T-helper 22 cell (primary cell): ENCODE data around the gene ANKRD20A1.
"Not testable (repeated sequence)": the region's sequence is repeated elsewhere in the genome, so short reads cannot be mapped to it uniquely, and the experiment has no call there.

ENCODE experiments used
- DNase-seq: peaks from one replicate; pipeline ENCODE4 v3.0.0-alpha.2; 2020; ENCODE audit warnings: low read depth

ANKRD20A1 gene

DNA sequence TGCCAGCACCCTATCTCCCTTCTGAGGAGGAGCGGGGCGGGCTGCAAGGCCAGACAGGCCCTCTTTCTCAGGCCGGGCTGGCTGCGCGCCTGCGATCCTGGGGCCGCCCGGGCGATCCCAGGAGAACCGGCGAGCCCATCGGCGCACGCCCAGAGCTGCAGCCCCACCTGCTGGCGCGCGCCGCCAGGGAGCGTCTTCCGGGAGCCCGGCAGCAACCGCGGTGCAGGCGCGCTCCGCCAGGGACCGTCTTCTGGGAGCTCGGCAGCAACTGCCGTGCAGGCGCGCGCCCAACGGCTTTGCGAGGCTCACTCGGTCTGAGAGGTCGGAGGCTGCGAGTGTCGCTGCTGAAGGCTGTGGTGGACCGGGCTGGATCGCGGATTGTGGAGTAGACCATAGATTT lies at the start of gene ANKRD20A1:
TSS of gene ANKRD20A1 (plus strand) at position 61 of the 400 bp plus-strand sequence. CDS start 496 bp downstream, outside the sequence.
- DNase-seq = not testable (repeated sequence)

- DNase-seq = not testable (repeated sequence)
Measured at GRCh38 chr9:67832088-67832487, 26.6 kb upstream of the ANKRD20A1 start.
